Gastrocnemius medialis (tissue), 4 donors: ENCODE results near the gene OPCML.

Experiments
- POLR2A ChIP-seq, 2 donors: fragments of 450-650 bp; IDR thresholded peaks; one replicate each; pipeline ENCODE4 v1.6.1; 2017; ENCODE audit warnings: antibody characterized with exemption in 2 of 2, mild to moderate bottlenecking in 2 of 2, moderate library complexity in 2 of 2
- TF ChIP-seq, protein P1 (sequence below), 5 experiments: fragments of 450-650 bp in 3 of 5; fragments of 200-600 bp in 2 of 5; sonication (generic) in 2 of 5; IDR thresholded peaks in 4 of 5; conservative IDR thresholded peaks in 1 of 5; 1 replicate in 4 of 5; 2 replicates in 1 of 5; pipeline ENCODE4 v1.5.1; 2016 to 2019; ENCODE audit warnings: antibody characterized with exemption in 5 of 5, mild to moderate bottlenecking in 3 of 5, moderate library complexity in 3 of 5

DNA sequence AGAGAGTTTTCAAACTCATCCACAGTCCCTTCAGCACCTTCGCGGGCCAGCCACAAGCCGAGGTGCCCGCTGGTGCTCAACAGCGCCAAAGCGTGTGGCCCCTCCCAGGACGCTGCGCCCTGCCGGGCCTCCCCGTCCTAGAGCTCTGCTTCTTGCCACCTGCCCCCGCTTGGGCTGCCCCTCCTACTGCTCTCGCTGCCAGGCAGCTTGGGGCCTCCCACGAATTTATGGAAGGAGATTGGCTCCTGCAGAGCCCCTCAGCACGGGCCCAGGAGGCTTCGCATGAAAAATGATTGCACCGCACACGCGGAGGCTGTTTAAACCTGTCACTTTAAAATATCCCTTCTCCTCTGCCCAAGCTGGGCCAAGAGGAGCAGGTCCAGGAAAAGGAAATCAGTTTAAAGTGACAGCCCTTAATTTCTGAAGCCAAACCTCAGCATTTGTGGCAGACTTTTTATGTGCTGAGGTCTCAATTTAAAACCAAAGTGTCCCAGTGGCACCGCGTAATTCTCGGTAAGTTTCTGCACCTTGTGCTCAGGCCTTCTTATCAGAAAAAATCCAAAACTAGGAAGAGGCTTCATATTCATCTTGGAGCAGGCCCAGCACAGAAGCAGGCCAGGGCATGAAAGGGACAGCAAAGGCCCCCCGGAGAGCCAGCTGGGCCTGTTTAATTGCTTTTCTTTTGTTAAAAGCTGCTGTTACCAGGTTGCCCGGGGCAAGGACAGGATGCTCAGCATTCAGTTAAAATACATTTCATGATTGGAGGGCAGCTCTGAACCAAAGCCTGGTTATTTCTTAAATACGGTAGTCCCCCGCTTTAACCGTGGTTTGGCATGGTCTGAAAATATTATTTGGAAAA, 303.6 kb downstream of the OPCML start:
- TF ChIP-seq, protein P1, sequence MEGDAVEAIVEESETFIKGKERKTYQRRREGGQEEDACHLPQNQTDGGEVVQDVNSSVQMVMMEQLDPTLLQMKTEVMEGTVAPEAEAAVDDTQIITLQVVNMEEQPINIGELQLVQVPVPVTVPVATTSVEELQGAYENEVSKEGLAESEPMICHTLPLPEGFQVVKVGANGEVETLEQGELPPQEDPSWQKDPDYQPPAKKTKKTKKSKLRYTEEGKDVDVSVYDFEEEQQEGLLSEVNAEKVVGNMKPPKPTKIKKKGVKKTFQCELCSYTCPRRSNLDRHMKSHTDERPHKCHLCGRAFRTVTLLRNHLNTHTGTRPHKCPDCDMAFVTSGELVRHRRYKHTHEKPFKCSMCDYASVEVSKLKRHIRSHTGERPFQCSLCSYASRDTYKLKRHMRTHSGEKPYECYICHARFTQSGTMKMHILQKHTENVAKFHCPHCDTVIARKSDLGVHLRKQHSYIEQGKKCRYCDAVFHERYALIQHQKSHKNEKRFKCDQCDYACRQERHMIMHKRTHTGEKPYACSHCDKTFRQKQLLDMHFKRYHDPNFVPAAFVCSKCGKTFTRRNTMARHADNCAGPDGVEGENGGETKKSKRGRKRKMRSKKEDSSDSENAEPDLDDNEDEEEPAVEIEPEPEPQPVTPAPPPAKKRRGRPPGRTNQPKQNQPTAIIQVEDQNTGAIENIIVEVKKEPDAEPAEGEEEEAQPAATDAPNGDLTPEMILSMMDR (IDR thresholded peaks at IDR 0.05 in 4 of 5, conservative IDR thresholded peaks at IDR 0.05 in 1 of 5), result no peak
- TF ChIP-seq POLR2A (IDR thresholded peaks at IDR 0.05), result no peak
